ENCODE data around the gene BAIAP2. TPM values are rescaled to one million over a fixed set of nuclear protein-coding genes. Genes with fewer than 3 reads are reported as not detected.

Gene BAIAP2
- total RNA-seq, 1 donor from 2014 or later = 19.2 TPM

DNA sequence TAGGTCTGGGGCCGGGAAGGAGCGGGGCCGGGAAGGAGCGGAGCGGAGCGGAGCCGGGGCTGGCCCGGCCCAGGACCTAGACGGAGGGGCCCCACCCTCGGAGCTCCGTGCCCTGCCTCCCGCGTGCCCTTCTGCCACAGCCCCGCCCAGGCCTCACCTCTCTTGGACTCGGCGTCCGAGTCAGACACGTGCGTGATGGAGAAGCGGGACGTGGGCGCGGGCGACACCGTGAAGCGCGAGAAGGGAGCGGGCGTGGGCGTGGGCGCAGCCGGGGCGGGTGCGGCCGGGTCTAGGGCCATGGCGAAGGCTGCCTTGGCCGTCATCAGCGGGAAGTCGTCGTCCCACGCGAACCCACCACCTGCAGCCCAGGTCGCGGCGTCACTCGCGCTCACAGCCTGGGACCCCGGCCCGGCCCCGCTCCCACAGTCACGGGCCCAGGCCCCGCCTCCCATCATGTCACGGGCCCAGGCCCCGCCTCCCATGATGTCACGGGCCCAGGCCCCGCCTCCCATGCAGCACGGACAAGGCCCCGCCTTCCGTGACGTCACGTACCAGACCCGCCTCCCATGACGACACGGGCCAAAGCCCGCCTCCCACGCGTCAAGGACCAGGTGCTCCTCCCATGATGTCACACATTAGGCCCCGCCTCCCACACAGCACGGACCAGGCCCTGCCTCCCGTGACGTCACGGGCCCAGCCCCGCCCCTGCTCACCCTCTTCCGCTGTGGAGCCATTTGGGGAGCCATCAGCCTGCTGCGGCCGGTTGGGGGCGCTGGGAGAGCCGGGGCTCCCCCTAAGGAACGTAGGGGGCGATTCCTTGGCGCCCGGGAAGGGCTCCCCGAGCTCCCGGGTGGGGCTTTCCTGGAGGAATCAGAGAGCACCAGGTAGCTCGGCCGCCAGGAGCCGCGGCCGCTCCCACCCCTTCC lies 84.5 kb downstream of the BAIAP2 start:
- peak; percentile 96 to 99 for DNase-seq (ENCODE audit: low spot score in 2 of 2)
- FAIRE-seq = peak; percentile 84

DNA sequence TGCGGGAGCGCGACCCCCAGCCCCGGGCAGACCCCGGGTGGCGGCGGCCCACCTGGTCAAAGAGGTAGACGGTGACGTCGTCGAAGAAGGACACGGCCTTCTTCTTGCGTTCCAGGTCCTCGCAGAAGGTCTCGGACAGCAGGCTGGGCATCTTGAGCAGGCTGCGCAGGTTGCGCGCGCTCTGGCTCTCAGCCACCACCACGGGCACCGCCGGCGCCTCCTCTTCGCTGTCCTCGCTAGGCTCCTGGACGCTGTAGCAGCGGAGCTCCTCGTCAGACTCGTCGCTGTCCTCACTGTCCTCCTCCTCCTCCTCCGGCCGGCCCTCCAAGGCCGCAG lies 85.2 kb downstream of the BAIAP2 start:
- FAIRE-seq = no peak
- no peak for DNase-seq (ENCODE audit: low spot score in 2 of 2)

DNA sequence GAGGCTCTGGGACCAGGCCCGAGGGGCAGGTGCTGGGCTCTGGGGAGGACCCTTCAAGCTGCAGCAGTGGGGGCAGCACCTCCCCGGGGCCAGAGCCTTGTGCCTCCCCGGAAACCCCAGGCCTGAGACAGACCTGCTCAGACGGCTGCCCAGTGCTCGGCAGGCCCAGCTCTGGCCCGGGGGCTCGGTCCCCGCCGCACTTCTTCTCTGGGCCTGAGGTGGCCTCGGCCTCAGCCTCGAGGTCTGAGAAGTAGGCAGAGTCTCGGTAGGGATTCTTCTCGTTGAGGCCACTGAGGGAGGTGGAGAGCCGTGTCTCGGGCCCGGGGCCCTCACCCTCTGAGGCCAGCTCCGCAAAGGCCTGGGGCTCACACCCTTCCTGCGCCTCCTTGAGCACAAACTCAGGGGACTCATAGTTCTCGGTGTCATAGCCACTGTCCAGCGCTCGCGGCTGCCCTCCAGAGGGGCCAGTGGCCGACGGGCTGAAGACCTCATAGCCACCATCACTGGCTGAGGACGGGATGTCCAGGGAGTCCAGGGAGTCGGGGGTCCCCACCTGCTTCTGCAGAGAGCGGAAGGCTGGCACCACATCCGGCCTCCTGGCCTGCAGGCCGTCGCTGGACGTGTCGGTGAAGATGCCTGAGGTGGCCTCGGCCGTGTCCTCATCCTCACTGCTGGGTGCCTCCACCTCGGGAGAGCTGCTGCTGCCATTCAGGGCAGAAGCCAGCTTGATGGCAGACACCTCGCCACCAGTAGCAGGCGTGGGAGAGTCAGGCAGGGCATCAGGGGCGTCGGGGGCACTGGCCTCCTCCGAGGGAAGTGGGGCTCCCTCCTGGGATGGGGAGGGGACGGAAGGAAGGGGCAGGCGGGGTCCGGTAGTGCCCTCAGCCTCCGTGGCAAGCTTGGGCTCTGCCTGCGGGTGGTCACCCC lies 86.0 kb downstream of the BAIAP2 start:
- no peak for DNase-seq (ENCODE audit: low spot score in 2 of 2)
- no peak for FAIRE-seq

DNA sequence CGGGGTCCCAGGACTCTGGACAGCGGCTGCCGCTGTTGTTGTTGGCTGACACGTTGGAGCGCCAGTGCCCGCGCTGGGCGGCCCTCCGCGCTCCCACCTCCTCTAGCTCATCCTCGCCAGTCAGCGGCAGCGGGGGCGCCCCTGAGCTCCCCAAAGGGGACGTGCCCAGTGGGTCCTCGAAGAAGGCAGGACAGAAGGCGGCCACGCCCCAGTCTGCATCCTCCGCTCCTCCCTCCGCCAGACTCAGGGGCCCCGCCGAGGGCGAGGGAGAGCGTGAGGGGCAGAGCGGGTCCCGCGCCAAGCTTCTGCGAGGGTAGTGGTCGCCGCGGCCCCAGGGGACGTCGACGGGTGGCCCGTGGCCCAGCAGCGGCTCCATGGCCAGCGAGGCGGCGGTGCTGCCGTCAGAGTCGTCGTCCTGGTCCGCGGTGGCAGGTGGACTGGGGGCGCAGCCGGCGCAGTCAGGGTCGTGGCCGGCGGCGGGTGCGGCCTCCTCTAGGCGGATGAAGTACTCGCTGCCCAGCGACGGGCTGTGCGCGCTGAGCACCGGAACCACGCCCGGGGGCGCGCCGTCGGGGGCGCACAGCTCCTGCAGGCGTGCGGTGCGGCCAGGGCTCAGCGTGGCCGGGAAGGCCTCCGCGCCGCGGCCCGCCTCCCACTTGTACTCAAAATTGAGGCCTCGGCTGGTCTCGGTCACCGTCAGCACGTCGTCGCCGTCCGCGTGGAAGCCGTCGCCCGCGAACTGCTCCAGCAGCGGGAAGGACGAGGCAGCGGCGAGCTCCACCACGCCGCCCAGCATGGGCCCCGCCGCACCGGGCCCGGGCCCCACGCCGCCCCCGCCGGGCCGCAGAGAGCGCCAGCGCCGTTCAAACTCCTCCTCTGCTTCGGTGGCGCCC lies 87.1 kb downstream of the BAIAP2 start:
- FAIRE-seq = no peak
- DNase-seq (ENCODE audit: low spot score in 2 of 2) = no peak

DNA sequence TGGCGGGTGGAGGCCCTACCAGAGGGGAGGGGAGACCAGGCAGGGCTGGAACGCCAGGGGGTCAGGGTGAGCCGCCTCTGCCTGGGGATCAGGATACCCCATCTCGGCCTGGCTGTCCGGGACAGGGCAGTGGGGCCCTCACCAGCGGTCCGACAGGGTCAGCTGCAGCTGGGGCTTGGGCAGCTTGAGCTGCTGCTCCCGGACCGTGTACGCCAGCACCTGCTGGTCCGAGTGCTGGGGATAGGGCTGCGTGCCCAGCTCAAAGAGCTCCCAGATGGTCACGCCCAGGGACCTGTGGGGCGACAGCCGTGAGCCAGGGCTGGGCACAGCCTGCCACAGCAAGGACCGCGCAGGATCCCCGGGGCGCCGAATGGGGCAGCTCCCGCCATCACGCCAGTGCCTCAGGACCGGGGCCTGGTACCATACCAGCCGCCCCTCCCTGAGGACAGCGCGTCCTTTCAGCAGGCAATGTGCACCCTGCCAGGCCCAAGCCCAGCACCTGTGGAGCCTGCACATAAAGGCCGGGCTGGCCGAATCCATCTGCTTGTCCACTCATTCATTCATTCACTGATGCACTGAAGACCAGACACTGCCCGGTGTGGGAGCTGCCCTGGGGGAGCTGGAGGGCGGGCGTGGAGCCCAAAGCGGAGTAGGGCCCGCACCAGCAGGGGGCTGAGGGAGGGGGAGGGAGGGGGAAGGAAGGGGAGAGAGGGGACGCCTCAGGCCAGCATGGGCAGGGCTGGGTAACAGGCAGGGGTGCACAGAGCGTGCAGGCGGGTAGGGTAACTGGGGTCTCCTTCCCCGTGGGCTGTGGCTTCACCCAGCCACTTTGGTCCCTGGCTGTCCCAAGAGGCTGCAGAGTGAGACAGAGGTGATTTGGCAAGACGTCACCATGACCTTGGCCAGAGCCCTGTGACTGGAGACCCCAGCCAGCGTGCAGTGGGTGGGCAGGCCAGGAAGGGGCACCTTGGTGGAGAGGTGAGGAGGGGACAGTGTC lies 88.4 kb downstream of the BAIAP2 start:
- no peak for FAIRE-seq

DNA sequence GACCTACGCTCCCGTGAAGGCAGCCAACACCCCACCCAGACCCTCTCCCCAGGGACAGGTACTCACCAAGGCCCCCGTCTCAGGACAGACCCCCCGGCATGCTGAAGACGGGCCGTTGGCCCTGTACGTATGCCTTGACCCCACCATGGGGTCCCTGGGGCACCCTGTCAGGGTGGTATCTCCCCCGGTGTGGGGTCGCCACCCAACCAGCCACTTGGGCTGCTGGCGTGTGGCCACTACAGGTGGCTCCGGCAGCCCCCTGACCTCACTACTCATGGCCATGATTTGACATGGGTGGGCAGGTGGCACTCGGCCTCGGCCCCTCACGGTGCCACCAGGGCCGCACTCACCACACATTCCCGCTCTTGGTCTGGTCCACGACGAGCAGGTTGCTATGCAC lies 89.4 kb downstream of the BAIAP2 start:
- FAIRE-seq (no peak), DNase-seq (ENCODE audit: low spot score in 2 of 2) (no peak)

More for the DNA sequence above, 88.4 kb downstream of the BAIAP2 start:
- DNase-seq (ENCODE audit: low spot score in 2 of 2) = no peak

DNA sequence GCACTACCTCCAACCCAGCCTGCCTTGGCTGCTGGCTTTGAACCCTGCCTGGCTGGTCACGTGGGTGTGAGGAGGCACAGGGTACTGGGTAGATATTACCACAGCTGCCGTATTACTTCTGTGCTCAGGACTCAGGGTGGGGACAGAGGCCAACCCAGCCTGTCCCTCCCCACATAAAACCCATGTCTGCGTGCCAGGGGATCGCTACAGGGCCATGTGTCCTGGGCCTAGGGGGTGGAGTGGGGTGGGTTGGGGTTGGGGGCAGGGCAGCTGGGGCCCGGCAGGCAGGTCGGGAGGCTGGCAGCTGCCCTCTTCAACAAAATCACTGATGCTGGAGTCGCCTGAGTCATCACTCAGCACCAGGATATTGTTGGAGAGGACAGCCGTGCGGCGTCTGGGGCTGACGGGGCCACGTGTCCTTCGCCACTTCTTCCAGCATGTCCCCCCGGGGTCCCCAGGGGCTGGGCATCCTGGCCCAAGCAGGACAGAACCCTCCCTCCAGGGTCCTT lies 90.7 kb downstream of the BAIAP2 start:
- no peak for FAIRE-seq
- no peak for DNase-seq (ENCODE audit: low spot score in 2 of 2)

DNA sequence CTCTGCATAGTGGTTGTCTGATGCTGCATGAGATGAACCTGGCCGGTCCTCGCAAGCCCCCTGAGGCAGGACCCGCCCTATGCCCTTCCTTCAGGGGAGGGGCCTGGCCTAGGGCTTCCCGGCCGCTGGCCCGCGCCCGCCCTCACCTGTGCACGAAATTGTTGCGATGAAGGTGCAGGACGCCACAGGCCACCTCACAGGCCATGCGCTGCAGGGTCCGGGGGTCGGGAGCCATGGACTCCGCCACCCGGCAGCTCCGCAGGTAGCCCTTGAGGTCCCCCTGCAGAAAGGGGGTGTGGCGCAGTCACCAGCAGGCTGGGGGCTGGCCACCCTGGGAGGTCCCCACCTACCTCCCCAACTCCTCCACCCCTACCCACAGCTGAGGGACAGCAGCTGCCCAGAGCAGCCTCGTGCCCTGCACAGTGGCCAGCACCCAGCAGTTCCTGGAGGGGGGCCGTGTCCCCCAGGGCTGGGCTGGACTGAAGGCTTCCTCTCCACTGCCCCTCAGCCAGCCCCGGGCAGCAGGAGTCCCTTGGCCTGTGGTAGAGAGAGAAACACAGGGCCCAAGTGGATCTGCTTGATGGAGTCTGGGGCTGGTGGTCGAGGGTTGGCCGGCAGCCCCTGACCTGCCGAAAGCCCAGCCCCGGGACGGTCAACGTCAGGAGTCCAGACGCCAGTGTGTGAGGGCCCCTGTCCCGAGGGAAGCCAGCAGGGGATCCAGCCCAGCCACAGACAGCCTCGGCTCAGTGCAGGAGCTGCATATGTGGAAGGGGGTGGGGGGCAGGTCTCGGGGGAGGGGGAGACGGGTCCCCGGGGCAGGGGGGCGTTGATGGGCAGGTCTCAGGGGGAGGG lies 91.6 kb downstream of the BAIAP2 start:
- DNase-seq (ENCODE audit: low spot score in 2 of 2) = peak in 1 of 2 donors; percentile 77

DNA sequence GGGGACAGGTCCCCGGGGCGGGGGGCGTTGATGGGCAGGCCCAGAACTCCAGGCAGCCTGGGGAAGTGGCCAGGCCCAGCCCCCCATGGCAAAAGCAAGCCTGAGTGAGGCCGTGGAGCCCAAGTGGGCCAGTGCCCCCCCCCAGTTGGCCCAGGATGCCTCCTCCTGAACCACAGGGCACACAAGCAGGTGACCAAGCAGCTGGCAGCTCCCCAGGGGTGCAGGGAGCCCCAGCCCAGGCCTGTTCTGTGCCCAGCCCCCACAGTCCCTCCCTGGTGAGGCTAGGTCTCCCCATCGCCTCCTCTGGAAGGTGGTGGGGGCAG lies 92.1 kb downstream of the BAIAP2 start:
- FAIRE-seq = no peak

More for the DNA sequence above, 91.6 kb downstream of the BAIAP2 start:
- FAIRE-seq = no peak

DNA sequence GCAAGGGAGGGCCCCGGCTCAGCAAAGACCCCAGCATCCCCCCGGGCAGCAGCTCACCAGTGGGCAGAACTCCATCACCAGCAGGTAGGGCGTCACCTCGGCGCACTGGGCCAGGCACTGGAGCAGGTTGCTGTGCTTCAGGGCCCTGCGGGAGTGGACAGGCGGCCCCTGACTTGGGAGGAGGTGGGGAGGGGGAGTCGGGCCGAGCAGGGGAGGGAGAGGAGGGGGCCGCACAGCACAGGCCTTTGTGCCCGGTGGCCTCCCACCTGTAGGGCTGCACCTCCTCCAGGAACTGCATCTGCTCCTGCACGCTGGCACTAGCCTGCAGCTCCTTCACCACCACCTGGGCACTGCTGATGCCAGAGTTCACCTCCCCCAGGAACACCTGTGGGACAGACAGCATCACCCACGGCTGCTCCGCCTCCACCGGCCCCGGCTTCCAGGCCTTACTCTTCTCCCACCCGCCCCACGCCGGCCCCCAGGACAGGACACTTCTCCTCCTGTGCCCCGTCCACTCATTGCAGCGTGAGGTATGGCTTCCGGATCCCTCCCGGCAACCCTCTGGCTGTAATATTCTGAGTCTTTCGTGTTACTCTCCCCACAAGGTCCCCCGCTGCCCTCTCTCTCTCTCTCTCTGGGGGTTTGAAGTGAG lies 92.7 kb downstream of the BAIAP2 start:
- no peak for DNase-seq (ENCODE audit: low spot score in 2 of 2)
- no peak for FAIRE-seq

More for the DNA sequence above, 92.1 kb downstream of the BAIAP2 start:
- no peak for DNase-seq (ENCODE audit: low spot score in 2 of 2)

DNA sequence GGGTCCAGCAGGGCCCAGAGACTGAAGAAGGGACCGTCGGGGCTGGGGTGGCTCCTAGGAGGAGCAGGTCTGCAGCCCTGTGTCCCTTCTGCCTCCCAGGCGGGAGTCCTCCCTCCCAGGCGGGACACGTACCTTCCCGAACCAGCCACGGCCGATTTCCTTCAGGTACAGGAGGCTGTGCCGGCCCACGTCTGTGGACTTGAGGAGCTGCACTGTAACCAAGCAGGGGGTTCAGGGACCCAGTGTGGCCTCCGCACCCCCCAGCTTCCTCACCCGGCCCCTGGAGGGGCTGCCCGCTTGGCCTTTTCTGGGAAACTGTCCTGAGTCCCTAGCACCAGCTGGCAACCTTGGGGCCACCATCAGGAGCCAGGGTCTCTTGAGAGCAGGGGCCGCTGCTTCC lies 93.4 kb downstream of the BAIAP2 start:
- DNase-seq (ENCODE audit: low spot score in 2 of 2) (peak in 1 of 2 donors; percentile 36), FAIRE-seq (no peak)

DNA sequence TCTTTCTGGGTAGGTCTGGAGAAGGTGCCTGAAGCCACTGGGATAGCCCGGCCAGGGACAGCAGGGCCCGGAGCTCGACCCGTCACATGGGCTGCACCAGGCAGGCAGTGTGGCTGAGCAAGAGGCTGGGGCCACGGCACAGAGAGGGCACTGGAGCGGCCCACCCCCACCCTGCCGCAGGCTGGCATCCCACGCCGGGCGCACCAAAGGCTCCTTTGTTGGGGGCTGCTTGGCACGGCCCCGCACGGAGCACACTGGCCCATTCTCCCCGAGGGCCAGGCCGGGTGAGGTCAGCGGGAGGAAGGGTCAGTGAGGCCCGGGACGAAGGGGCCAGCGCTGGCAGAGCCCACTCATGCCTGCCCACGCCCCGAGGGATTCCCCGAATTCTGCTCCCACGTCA lies 93.8 kb downstream of the BAIAP2 start:
- peak; percentile 76 to 88 for DNase-seq (ENCODE audit: low spot score in 2 of 2)
- FAIRE-seq = no peak

DNA sequence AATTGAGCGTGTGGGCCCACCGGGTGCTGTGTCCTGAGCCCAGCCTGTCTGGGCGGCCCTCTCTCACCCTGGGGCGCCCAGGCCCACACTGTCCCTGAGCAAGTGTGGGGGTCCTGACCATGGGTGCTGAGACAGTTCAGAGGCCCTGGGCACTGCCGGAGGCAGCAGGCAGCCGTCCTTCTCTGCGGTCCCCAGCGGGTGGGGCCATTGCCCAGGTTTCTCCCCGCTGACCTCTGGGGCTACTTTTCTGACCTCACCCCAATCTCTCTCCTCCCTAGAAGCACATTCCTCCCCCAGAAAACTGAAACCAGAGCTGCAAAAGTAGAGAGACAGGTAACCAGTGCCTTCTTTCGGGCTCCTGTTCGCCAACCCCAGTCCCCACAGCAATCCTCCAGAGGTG lies 94.3 kb downstream of the BAIAP2 start:
- DNase-seq (ENCODE audit: low spot score in 2 of 2) (peak in 1 of 2 donors; percentile 66), FAIRE-seq (no peak)

DNA sequence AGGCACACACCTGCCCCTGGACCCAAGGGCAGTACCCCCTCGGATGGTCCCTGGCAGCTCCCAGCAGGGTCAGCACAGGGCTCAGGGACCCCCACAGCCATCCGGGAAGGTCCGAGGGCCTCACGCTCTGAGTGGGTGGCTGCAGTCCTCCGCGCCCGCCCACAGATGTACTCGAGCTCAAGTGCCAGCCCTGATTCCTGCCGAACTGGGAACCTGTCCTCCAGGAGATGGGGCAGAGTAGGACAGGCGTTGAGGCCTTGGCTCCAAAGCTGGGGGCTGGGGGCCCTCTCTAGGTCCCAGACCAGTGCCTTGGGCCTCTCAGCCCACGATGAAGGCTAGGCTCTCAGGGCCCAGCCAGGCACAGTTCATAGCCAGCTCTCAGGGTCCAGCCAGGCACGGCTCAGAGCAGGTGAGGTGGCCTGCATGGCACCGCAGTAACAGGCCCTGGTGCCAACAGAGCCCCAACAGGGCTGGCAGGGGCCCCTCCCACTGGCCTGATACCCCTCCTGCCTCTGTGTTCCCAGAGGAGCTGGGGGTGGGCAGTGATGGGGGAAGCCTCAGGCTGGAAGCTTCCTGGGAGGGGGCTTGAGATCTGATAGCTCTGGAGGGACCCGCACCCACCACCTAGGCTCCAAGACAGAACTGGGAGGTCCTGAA lies 94.9 kb downstream of the BAIAP2 start:
- FAIRE-seq (no peak), DNase-seq (ENCODE audit: low spot score in 2 of 2) (no peak)

DNA sequence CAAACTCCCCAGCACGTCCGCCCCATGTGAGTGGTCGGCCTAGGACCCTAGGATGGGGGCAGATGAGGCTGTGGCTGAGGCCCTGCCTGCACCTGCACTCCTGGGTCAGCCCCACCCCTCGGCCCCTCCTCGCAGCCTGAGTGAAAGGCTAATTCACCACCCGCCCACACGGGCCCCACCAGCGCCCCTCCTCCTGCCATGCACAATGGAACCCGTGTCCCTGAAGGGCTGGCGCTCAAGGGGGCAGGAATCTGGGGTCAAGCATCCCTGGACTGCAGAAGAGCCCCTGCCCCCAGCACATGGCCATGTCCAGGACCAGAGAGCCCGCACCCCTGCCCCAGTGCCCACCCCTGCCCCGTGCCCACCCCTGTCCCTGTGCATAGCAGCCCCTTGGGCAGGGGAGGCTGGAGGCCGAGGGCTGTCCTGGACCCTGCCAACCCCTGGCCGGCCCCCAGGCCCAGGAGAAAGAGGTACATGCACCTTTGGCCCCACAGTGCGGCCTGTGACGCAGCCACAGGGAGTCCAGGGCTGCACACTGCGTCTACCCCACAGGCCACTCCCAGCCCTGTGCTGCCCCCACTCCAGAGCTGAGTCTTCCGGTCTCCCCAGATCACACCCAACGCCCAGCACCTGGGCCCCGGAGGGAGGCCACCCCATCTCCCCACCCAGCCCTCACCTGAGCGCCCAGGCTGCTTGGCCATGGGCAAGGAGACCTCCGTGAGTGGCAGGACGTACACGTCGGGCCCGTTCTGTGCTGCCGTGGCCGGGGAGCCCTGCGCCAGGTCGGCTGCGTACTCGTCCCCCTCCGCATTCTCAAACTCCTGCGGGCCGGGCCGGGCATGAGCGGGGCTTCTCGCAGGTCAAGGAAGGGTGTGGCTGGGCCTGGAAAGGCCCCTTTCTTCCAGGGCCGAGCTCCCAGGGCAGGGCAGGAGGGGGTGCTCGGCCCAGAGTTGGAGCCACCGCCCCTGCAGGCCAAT lies 95.7 kb downstream of the BAIAP2 start:
- FAIRE-seq = no peak
- DNase-seq (ENCODE audit: low spot score in 2 of 2) = peak; percentile 67 to 82

Data from frontal cortex (tissue), 4 donors.